KMS-11 (cell line): Measurements from ENCODE around the gene FRMD4A.

ENCODE experiments used
- H2AFZ ChIP-seq: fragments of 200-600 bp; sonication (generic); 2 replicates; pipeline ENCODE4 v1.6.1; 2016; ENCODE audit warnings: antibody characterized with exemption, mixed run types, low read depth
- H3K27ac ChIP-seq: fragments of 200-600 bp; sonication (generic); 2 replicates; pipeline ENCODE4 v1.6.1; 2016; ENCODE audit warnings: mild to moderate bottlenecking, mixed run types
- H3K27me3 ChIP-seq: fragments of 200-600 bp; sonication (generic); 2 replicates; pipeline ENCODE4 v1.6.1; 2017; ENCODE audit warnings: mild to moderate bottlenecking, low read depth, mixed run types, moderate library complexity; ENCODE audit not compliant: insufficient read depth
- H3K36me3 ChIP-seq: fragments of 200-600 bp; sonication (generic); 2 replicates; pipeline ENCODE4 v1.6.1; 2017; ENCODE audit warnings: mild to moderate bottlenecking, mixed run types; ENCODE audit not compliant: insufficient read depth
- H3K4me1 ChIP-seq: fragments of 200-600 bp; sonication (generic); 2 replicates; pipeline ENCODE4 v1.6.1; 2016; ENCODE audit warnings: mild to moderate bottlenecking, low read depth, mixed run types; ENCODE audit not compliant: poor library complexity, severe bottlenecking
- H3K4me2 ChIP-seq: fragments of 200-600 bp; sonication (generic); 2 replicates; pipeline ENCODE4 v1.7.0; 2016; ENCODE audit warnings: mild to moderate bottlenecking, mixed run types
- H3K4me3 ChIP-seq: fragments of 200-600 bp; sonication (generic); IDR thresholded peaks from 2 replicates; pipeline ENCODE4 v1.6.1; 2017; ENCODE audit warnings: low read depth, low read length, mixed read lengths; ENCODE audit not compliant: insufficient read depth
- H3K79me2 ChIP-seq: fragments of 200-600 bp; sonication (generic); 2 replicates; pipeline ENCODE4 v1.6.1; 2016; ENCODE audit warnings: low read depth, mixed run types; ENCODE audit not compliant: insufficient read depth
- H3K9ac ChIP-seq: fragments of 200-600 bp; sonication (generic); 2 replicates; pipeline ENCODE4 v1.6.1; 2016; ENCODE audit warnings: mild to moderate bottlenecking, mixed run types
- H4K20me1 ChIP-seq: fragments of 200-600 bp; sonication (generic); 2 replicates; pipeline ENCODE4 v1.6.1; 2016; ENCODE audit warnings: mild to moderate bottlenecking, mixed run types; ENCODE audit not compliant: insufficient read depth
- TF ChIP-seq, protein P1 (sequence below): fragments of 200-600 bp; sonication (generic); conservative IDR thresholded peaks from 2 replicates; pipeline ENCODE4 v1.6.1; 2017; ENCODE audit warnings: low read depth, mild to moderate bottlenecking, antibody characterized with exemption, low read length, moderate library complexity, mixed read lengths

Gene FRMD4A

DNA sequence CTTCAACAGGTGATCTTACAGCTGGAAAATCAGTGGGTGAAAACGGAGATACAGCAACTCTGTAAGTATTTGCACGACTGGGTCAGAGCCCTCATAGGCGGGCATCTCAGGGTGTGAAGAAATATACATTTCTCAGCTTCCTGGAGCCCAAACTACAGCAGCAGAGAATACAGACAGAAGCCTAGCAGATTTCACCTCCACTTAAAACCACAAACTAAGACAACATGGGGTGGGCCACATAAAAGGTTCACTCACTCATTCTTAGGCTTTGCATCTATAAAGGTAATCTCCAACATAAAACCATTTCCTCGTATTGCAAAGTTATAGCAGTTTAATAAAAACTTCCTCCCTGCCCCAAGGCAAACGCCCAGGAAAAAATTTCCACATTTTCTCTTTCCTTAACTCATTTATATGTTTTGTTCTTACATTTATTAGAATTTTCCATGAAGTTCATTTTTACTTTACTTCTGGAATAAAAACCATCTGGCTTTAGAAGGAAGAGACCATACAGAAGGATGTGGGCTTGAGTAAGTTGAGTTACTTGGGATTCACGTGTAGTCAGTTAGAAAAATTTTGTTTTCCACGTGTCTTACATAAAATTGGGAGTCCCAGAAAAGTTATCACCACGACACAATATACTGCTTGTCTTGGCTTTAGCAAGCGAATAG lies 327.1 kb downstream of the FRMD4A start:
- no peak overlapping the region for H3K4me3 ChIP-seq
- TF ChIP-seq, protein P1, sequence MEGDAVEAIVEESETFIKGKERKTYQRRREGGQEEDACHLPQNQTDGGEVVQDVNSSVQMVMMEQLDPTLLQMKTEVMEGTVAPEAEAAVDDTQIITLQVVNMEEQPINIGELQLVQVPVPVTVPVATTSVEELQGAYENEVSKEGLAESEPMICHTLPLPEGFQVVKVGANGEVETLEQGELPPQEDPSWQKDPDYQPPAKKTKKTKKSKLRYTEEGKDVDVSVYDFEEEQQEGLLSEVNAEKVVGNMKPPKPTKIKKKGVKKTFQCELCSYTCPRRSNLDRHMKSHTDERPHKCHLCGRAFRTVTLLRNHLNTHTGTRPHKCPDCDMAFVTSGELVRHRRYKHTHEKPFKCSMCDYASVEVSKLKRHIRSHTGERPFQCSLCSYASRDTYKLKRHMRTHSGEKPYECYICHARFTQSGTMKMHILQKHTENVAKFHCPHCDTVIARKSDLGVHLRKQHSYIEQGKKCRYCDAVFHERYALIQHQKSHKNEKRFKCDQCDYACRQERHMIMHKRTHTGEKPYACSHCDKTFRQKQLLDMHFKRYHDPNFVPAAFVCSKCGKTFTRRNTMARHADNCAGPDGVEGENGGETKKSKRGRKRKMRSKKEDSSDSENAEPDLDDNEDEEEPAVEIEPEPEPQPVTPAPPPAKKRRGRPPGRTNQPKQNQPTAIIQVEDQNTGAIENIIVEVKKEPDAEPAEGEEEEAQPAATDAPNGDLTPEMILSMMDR: no peak
- no peaks in the 10 kb centered on the region for H4K20me1 ChIP-seq
- no peaks in the 10 kb centered on the region for H3K4me1 ChIP-seq
- no peak overlapping the region for H2AFZ ChIP-seq
- H3K36me3 ChIP-seq: no peaks in the 10 kb centered on the region
- H3K9ac ChIP-seq: no peak overlapping the region
- no peaks in the 10 kb centered on the region for H3K79me2 ChIP-seq
- no peak overlapping the region for H3K27ac ChIP-seq
- H3K27me3 ChIP-seq: no peaks in the 10 kb centered on the region
- no peak overlapping the region for H3K4me2 ChIP-seq

DNA sequence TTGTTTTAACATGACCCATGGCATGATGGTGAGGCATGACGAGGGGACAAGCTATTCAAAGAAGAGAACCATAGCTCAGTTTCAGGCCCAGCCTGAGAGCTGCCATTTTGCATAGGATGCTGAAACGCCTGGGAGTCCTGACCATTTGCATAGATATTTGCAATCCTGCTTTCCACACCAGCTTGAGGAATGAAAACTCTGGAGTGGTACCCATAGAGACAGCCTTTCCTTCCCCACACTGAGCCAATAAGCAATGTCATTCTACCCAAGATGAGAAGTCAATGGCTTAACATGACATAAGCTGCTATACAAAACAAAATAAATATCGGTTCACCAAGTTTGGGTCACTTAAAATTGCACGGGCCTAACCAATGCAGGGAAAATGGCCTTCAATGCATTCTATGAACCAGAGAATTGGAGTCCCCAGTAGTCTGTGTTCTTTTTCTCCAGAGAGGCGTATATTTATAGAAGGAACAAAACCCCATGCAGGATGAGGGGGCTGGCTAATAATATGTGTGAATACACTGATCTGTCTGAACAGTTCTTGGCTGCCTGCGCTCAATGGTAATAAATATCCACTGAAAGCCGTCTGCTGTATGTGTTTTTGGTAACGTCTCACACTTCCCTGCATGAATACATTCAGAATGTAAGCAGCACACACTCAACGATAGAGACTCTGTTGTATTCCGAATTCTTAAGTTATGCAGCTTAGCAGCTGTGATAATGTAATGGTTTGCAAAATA lies 329.3 kb downstream of the FRMD4A start:
- no peak overlapping the region for H3K4me3 ChIP-seq
- TF ChIP-seq, protein P1: no peak
- no peak overlapping the region for H3K27ac ChIP-seq
- no peak overlapping the region for H3K4me2 ChIP-seq
- no peaks in the 10 kb centered on the region for H3K79me2 ChIP-seq
- no peak overlapping the region for H2AFZ ChIP-seq
- H3K36me3 ChIP-seq: no peaks in the 10 kb centered on the region
- no peaks in the 10 kb centered on the region for H4K20me1 ChIP-seq
- H3K27me3 ChIP-seq: no peaks in the 10 kb centered on the region
- no peak overlapping the region for H3K9ac ChIP-seq
- no peaks in the 10 kb centered on the region for H3K4me1 ChIP-seq

DNA sequence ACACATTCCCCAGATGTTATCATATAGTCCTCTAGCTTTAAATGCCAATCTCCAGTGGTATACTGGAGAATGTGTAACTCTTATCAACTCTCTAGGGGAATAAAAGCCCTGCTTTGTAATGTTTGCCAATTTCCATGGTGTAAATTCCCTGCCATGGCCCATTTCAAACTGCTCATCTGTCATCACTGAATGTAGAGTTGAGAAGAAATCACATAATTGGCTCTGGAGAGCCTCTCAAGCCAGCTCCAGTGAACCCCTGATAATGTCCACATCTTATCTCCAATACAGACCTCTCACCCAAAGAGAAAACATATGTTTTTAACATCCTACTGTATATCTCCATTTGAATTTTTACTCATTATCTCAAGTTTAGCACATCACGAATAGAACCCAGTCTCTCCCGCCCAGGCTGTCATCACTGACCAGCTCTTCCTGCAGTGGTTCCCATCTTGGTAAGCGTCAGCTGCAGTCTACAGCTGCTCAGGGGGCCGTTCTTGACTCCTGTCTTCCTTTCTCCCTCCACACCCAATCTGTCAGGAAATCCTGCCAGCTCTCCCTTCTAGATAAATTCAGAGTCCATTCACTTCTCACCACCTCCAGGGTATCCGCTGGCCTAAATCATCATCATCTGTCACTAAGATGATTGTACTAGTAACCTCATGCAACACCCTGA lies 332.4 kb downstream of the FRMD4A start:
- TF ChIP-seq, protein P1: no peak
- no peaks in the 10 kb centered on the region for H3K79me2 ChIP-seq
- no peaks in the 10 kb centered on the region for H3K4me1 ChIP-seq
- no peak overlapping the region for H3K4me3 ChIP-seq
- no peak overlapping the region for H2AFZ ChIP-seq
- no peak overlapping the region for H3K9ac ChIP-seq
- H3K27ac ChIP-seq: no peak overlapping the region
- no peaks in the 10 kb centered on the region for H3K36me3 ChIP-seq
- H3K4me2 ChIP-seq: no peak overlapping the region
- H3K27me3 ChIP-seq: no peaks in the 10 kb centered on the region
- H4K20me1 ChIP-seq: no peaks in the 10 kb centered on the region

DNA sequence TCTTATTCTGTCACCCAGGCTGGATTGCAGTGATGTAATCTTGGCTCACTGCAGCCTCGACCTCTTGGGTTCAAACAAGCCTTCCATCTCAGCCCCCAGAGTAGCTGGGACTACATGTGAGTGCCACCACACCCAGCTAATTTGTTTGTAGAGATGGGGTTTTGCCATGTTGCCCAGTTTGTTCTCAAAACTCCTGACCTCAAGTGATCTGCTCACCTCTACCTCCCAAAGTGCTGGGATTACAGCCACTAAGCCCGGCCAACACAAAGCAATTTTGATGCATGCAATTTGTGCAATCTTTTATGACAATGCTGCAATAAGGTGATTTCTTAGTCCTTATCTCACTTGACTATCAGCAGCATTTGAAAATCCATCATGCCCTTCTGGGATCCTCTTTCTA lies 333.1 kb downstream of the FRMD4A start:
- Histone ChIP-seq H3K27me3 (no peaks in the 10 kb centered on the region), H3K4me1 (no peaks in the 10 kb centered on the region), H2AFZ (no peak overlapping the region), H3K9ac (no peak overlapping the region), H3K79me2 (no peaks in the 10 kb centered on the region), H3K4me2 (no peak overlapping the region), H3K4me3 (no peak overlapping the region), H4K20me1 (no peaks in the 10 kb centered on the region), H3K36me3 (no peaks in the 10 kb centered on the region), H3K27ac (no peak overlapping the region)
- TF ChIP-seq, protein P1: no peak
